Left ventricle myocardium inferior (tissue), 1 donor: ENCODE measurements around the gene IL7R. TPM values are rescaled to one million over a fixed set of nuclear protein-coding genes. Genes with fewer than 3 reads are reported as not detected.

Experiments
- DNase-seq: peaks from one replicate; pipeline ENCODE4 v3.0.0-alpha.2; 2020
- H3K27ac ChIP-seq: fragments of 200-600 bp; replicated peaks from 2 replicates; pipeline ENCODE4 v1.8.0; 2021
- H3K27me3 ChIP-seq: fragments of 200-600 bp; 2 replicates; pipeline ENCODE4 v1.8.0; 2021; ENCODE audit warnings: low read depth
- H3K36me3 ChIP-seq: fragments of 200-600 bp; 2 replicates; pipeline ENCODE4 v1.8.0; 2021
- H3K4me1 ChIP-seq: fragments of 200-600 bp; 2 replicates; pipeline ENCODE4 v1.8.0; 2021
- H3K4me3 ChIP-seq: fragments of 200-600 bp; 2 replicates; pipeline ENCODE4 v1.8.0; 2021; ENCODE audit warnings: mild to moderate bottlenecking, moderate library complexity
- H3K9me3 ChIP-seq: fragments of 200-600 bp; replicated peaks from 2 replicates; pipeline ENCODE4 v1.8.0; 2021
- CTCF ChIP-seq: fragments of 200-600 bp; IDR thresholded peaks from 2 replicates; pipeline ENCODE4 v1.8.0; 2021; ENCODE audit warnings: antibody characterized with exemption, mild to moderate bottlenecking, borderline replicate concordance
- intact Hi-C: fragments of 100-400 bp; cut with micrococcal nuclease; formaldehyde crosslinking; loops from one replicate; pipeline ENCODE4 v1.11.0; 2022
- total RNA-seq: library from RNA; stranded (reverse); fragmentation: NEBNext Ultra II Directional; extraction: Animal tissue kit (Norgen Biotek cat#: 25700); gene quantifications from one replicate; pipeline ENCODE4 v1.2.1, GENCODE V29; 2021
- donor health status: DM: no; HTN: yes; CAD: no; lungs with severe emphysema.

The IL7R gene
- total RNA-seq, 1 donor from 2014 or later = 0.66 TPM

GRCh38 chr5:35881758-35882157 lies 25.1 kb downstream of the IL7R start:
- H3K4me1 ChIP-seq = no peaks in the 10 kb centered on the region
- H3K36me3 ChIP-seq = no peaks in the 10 kb centered on the region
- intact Hi-C loops = no loop called here
- peaks cover 4% of the 10 kb centered on the region for H3K27me3 ChIP-seq
- no peak overlapping the region for H3K4me3 ChIP-seq
- DNase-seq = no peak
- no peaks in the 10 kb centered on the region for H3K9me3 ChIP-seq
- TF ChIP-seq CTCF = no peak
- H3K27ac ChIP-seq = no peak overlapping the region

- intact Hi-C loops = no loop called here
- DNase-seq = no peak
- no peak overlapping the region for H3K27ac ChIP-seq
These were observed 27.6 kb downstream of the IL7R start for GRCh38 chr5:35884191-35884769.

GRCh38 chr5:35884773-35885172 lies 28.1 kb downstream of the IL7R start:
- no peak for DNase-seq
- Histone ChIP-seq H3K27me3 (peaks cover 4% of the 10 kb centered on the region), H3K4me3 (no peak overlapping the region), H3K4me1 (no peaks in the 10 kb centered on the region), H3K27ac (no peak overlapping the region), H3K36me3 (no peaks in the 10 kb centered on the region), H3K9me3 (no peaks in the 10 kb centered on the region)
- TF ChIP-seq CTCF = no peak
- intact Hi-C loops = no loop called here

More at GRCh38 chr5:35884191-35884769, 27.6 kb downstream of the IL7R start:
- no peaks in the 10 kb centered on the region for H3K36me3 ChIP-seq
- H3K4me3 ChIP-seq = no peak overlapping the region
- H3K9me3 ChIP-seq = no peaks in the 10 kb centered on the region
- no peak for TF ChIP-seq CTCF
- H3K27me3 ChIP-seq = peaks cover 4% of the 10 kb centered on the region
- no peaks in the 10 kb centered on the region for H3K4me1 ChIP-seq

- no peaks in the 10 kb centered on the region for H3K4me1 ChIP-seq
- intact Hi-C loops = no loop called here
- H3K9me3 ChIP-seq = no peaks in the 10 kb centered on the region
- H3K4me3 ChIP-seq = no peak overlapping the region
- no peak for TF ChIP-seq CTCF
- H3K27ac ChIP-seq = no peak overlapping the region
- no peak for DNase-seq
- H3K36me3 ChIP-seq = no peaks in the 10 kb centered on the region
- H3K27me3 ChIP-seq = no peaks in the 10 kb centered on the region
These were observed 29.7 kb downstream of the IL7R start for GRCh38 chr5:35886381-35886780.

- no peak overlapping the region for H3K4me3 ChIP-seq
- no peaks in the 10 kb centered on the region for H3K4me1 ChIP-seq
- no peaks in the 10 kb centered on the region for H3K27me3 ChIP-seq
- H3K9me3 ChIP-seq = no peaks in the 10 kb centered on the region
- DNase-seq = no peak
- intact Hi-C loops = no loop called here
- no peak overlapping the region for H3K27ac ChIP-seq
- no peak for TF ChIP-seq CTCF
- no peaks in the 10 kb centered on the region for H3K36me3 ChIP-seq
These were observed 30.8 kb downstream of the IL7R start for GRCh38 chr5:35887321-35888100.
